ENCODE measurements around the gene ABLIM1. TPM values are rescaled to one million over a fixed set of nuclear protein-coding genes. Genes with fewer than 3 reads are reported as not detected.

Gene ABLIM1
- total and polyA plus RNA-seq, 10 of the 15 experiments (the other 5 are each of a cell fraction or from before 2014, with no cell fraction given) = 14.2 to 50.5 (median 28.1) TPM

- TF ChIP-seq ZBTB11 (CRISPR knock-in tag; IDR thresholded peaks at IDR 0.05) (no peak), CHD1 (IDR thresholded peaks at IDR 0.05; ENCODE audit: low read depth, low read length) (no peak), SIX5 (IDR thresholded peaks at IDR 0.05; ENCODE audit: low read depth, low read length, severe bottlenecking) (no peak), TAF1 (IDR thresholded peaks at IDR 0.05; ENCODE audit: borderline replicate concordance, low read depth, low read length) (no peak), NR2F1 (conservative IDR thresholded peaks at IDR 0.05) (no peak), DPF2 (IDR thresholded peaks at IDR 0.05) (no peak), GABPA (IDR thresholded peaks at IDR 0.05; ENCODE audit: low read depth) (no peak), IKZF1 (conservative IDR thresholded peaks at IDR 0.05) (no peak), MLLT1 (IDR thresholded peaks at IDR 0.05) (no peak), IKZF2 (IDR thresholded peaks at IDR 0.05) (no peak)
Measured at GRCh38 chr10:114662646-114663217, 4.7 kb upstream of the ABLIM1 start (continued).
